ENCODE measurements around the gene ZNF609.

Gene ZNF609

DNA sequence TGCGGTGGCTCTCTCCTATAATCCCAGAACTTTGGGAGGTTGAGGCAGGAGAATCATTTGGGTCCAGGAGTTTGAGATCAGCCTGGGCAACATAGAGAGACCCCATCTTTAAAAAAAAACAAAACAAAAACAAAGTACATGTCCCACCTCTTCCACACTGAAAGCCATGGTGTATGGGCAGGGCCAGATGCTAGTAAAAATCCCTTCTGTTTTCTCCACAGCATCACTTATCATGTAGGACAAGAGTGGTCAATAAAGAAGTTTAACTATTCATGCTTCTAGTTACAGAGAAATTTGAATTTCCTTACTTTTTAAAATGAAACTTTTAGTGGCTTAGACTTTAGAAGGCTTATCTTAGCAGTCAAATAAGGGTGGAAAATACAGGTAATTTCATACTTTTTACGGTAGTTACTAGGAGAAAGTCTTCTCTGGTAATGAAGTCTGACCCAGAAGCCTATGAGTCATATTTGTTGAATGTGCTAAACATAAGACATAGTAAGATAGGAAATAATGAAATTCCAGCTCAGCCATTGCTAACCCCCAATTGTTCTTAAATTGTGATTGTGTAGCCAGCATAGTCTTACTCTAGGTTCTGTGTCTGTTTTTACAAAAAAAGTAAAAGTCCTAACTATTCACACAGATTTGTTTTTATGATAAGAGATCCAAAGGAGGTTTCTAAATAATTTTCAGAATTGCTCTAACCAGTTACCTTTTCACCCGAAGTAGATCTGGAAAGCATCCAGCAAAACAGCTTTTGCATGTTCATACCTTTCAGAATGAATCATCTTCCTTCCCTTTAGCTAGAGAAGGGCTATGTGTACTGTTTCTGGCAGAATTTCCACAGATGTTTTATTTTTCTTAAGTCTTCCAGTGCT is 16.4 kb upstream of the ZNF609 start:
- DNase-seq (ENCODE audit: low read depth in 1 of 2, low spot score in 1 of 2): no peak
- in situ Hi-C loops (cut with HindIII; ENCODE audit: low pct_unique_long_range_greater_than_20kb, low sequenced_read_pairs): no loop called here
- no peak for TF ChIP-seq JUND (IDR thresholded peaks at IDR 0.05; ENCODE audit: low read depth)

GRCh38 chr15:64444836-64445235 is 15.5 kb upstream of the ZNF609 start:
- in situ Hi-C loops (cut with HindIII; ENCODE audit: low pct_unique_long_range_greater_than_20kb, low sequenced_read_pairs): no loop called here
- DNase-seq (ENCODE audit: low read depth in 1 of 2, low spot score in 1 of 2): no peak
- no peak for TF ChIP-seq JUND (IDR thresholded peaks at IDR 0.05; ENCODE audit: low read depth)

- no peak for TF ChIP-seq JUND (IDR thresholded peaks at IDR 0.05; ENCODE audit: low read depth)
- DNase-seq (ENCODE audit: low read depth in 1 of 2, low spot score in 1 of 2): no peak
- in situ Hi-C loops (cut with HindIII; ENCODE audit: low pct_unique_long_range_greater_than_20kb, low sequenced_read_pairs): no loop called here
Measured at GRCh38 chr15:64447536-64448315, 12.7 kb upstream of the ZNF609 start.

- in situ Hi-C loops (cut with HindIII; ENCODE audit: low pct_unique_long_range_greater_than_20kb, low sequenced_read_pairs): no loop called here
- no peak for TF ChIP-seq JUND (IDR thresholded peaks at IDR 0.05; ENCODE audit: low read depth)
- no peak for DNase-seq (ENCODE audit: low read depth in 1 of 2, low spot score in 1 of 2)
Measured at GRCh38 chr15:64452988-64453688, 7.2 kb upstream of the ZNF609 start.

GRCh38 chr15:64453689-64454037 is 6.7 kb upstream of the ZNF609 start:
- no peak for DNase-seq (ENCODE audit: low read depth in 1 of 2, low spot score in 1 of 2)
- in situ Hi-C loops (cut with HindIII; ENCODE audit: low pct_unique_long_range_greater_than_20kb, low sequenced_read_pairs): no loop called here
- no peak for TF ChIP-seq JUND (IDR thresholded peaks at IDR 0.05; ENCODE audit: low read depth)

DNA sequence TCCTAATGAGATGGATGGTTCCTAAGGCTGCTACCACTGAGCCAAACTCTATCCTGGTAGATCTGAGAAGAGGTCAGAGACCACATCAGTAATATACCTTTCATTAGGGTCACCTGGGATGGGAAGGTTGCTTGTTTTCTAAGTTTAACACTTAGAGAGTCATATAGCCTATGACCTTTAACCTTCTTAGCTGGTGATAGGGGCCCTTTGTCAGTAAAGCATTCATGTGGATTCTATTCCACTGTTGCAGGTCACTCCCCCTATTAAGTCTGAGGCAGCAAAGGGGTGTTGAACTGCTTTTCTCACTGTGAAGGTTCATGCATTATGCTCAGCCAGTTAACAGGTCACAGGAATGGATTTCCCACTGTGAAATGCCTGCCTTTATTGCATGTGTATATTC is 6.1 kb upstream of the ZNF609 start:
- no peak for DNase-seq (ENCODE audit: low read depth in 1 of 2, low spot score in 1 of 2)
- in situ Hi-C loops (cut with HindIII; ENCODE audit: low pct_unique_long_range_greater_than_20kb, low sequenced_read_pairs): no loop called here
- TF ChIP-seq JUND (IDR thresholded peaks at IDR 0.05; ENCODE audit: low read depth): no peak

- no peak for TF ChIP-seq JUND (IDR thresholded peaks at IDR 0.05; ENCODE audit: low read depth)
- in situ Hi-C loops (cut with HindIII; ENCODE audit: low pct_unique_long_range_greater_than_20kb, low sequenced_read_pairs): no loop called here
- no peak for DNase-seq (ENCODE audit: low read depth in 1 of 2, low spot score in 1 of 2)
Measured at GRCh38 chr15:64455961-64456371, 4.4 kb upstream of the ZNF609 start.

DNA sequence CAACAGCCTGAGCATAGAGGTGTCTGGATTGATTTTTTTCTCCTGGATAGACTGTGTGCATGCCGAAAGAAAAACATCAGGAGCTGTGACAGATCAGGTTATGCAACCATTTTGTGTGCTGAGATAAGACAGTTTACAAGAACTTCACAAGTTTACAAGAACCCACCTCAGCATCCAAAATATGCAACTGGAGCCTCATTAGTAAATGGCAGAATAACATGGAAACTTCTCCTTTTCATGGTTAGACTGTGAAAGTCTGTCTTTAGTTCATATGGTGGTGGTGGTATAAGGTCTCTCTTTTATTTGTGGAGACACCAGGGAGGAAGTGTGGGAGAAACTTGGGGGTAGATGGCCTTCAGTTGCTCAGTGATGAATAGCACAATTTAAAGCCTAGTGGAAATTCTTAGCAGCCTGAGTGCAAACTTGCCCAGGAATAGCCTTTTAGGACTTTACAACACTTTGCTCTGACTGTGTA is 3.7 kb upstream of the ZNF609 start:
- DNase-seq (ENCODE audit: low read depth in 1 of 2, low spot score in 1 of 2): no peak
- in situ Hi-C loops (cut with HindIII; ENCODE audit: low pct_unique_long_range_greater_than_20kb, low sequenced_read_pairs): no loop called here
- no peak for TF ChIP-seq JUND (IDR thresholded peaks at IDR 0.05; ENCODE audit: low read depth)

- in situ Hi-C loops (cut with HindIII; ENCODE audit: low pct_unique_long_range_greater_than_20kb, low sequenced_read_pairs): no loop called here
- no peak for TF ChIP-seq JUND (IDR thresholded peaks at IDR 0.05; ENCODE audit: low read depth)
- no peak for DNase-seq (ENCODE audit: low read depth in 1 of 2, low spot score in 1 of 2)
Measured at GRCh38 chr15:64459066-64459781, 1.2 kb upstream of the ZNF609 start.

DNA sequence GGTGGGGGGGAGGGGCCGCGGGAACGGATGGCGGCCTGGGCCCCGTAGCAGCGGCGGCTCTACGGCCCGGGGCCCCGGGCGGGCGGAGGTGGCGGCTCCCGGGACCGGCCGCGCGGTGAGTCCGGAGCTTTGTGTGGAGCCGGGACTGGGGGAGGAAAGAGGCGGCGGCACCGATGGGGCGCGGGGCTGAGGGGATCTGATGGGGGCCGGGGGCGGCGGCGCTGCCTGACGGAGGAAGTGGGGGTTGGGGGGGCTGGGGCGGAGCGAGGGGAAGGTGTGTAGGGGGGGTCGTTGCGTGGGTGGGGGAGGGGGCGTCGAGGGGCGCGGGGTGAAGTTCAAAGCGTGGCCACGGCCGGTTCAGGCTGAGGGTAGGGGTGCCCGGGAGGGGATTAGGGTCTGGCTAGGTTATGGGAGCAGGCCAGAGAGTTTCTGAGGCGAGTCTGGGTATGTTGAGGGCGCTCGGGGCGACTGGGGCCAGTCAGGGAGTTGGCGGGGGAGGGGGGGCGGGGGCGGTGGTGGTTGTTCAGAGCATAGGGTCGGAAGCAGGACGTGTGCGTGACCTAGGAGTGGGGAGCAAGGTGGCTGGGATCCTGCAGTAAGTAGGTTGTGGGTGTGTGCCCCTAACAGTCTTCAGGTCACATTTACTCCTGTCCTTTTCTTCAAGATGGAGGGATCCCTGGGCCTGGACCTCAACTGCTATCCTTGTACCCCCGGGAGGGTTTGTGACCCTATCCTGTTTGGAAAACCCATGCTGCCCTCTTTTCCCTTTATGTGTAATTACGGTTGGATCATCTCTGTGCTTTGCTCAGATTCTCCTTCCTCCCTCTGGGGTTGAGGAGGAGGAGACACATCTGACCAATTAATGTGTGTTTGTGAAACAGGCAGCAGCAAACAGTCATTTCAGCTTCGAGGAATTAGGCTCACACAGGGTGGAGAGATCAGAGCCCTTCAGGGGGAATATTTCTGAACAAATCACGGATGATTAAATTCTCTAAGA is 644 bp downstream of the ZNF609 start:
- in situ Hi-C loops (cut with HindIII; ENCODE audit: low pct_unique_long_range_greater_than_20kb, low sequenced_read_pairs): no loop called here
- no peak for TF ChIP-seq JUND (IDR thresholded peaks at IDR 0.05; ENCODE audit: low read depth)
- peak; percentile 70 to 82 for DNase-seq (ENCODE audit: low read depth in 1 of 2, low spot score in 1 of 2)

GRCh38 chr15:64461721-64462162 is 1.4 kb downstream of the ZNF609 start:
- peak in 1 of 2 experiments; percentile 6 for DNase-seq (ENCODE audit: low read depth in 1 of 2, low spot score in 1 of 2)
- TF ChIP-seq JUND (IDR thresholded peaks at IDR 0.05; ENCODE audit: low read depth): no peak
- in situ Hi-C loops (cut with HindIII; ENCODE audit: low pct_unique_long_range_greater_than_20kb, low sequenced_read_pairs): no loop called here

Measured in T47D (cell line).